WERI-Rb-1 (cell line): ENCODE measurements around the gene HES4.

Experiments
- DNase-seq: peaks from one replicate; pipeline ENCODE4 v3.0.0-alpha.2; 2020
- H3K27ac ChIP-seq: fragments of 250-450 bp; sonication (Bioruptor Pico); 2 replicates; pipeline ENCODE4 v1.5.1; 2020; ENCODE audit warnings: mild to moderate bottlenecking, moderate library complexity
- H3K27me3 ChIP-seq: fragments of 250-450 bp; sonication (Bioruptor Pico); 2 replicates; pipeline ENCODE4 v1.5.1; 2021; ENCODE audit warnings: mild to moderate bottlenecking, low read depth, moderate library complexity; ENCODE audit not compliant: insufficient read depth, severe bottlenecking
- H3K36me3 ChIP-seq: fragments of 250-450 bp; sonication (Bioruptor Pico); 2 replicates; pipeline ENCODE4 v1.5.1; 2020; ENCODE audit warnings: mild to moderate bottlenecking, moderate library complexity
- H3K4me3 ChIP-seq: 2 replicates; pipeline ENCODE4 v1.5.1; 2011; ENCODE audit warnings: low read depth, mild to moderate bottlenecking, control low read depth, low read length
- H3K9me3 ChIP-seq: fragments of 250-450 bp; sonication (Bioruptor Pico); 2 replicates; pipeline ENCODE4 v1.5.1; 2021; ENCODE audit warnings: mild to moderate bottlenecking, moderate library complexity; ENCODE audit not compliant: severe bottlenecking
- CTCF ChIP-seq: IDR thresholded peaks from 2 replicates; pipeline ENCODE4 v1.5.1; 2011; ENCODE audit warnings: low read depth, mild to moderate bottlenecking, control low read depth, inconsistent platforms, low read length

The HES4 gene

GRCh38 chr1:1041092-1041523 lies 41.2 kb upstream of the HES4 start:
- no peak for TF ChIP-seq CTCF
- DNase-seq = no peak
- Histone ChIP-seq H3K27me3 (no peaks in the 10 kb centered on the region), H3K9me3 (peaks cover 3% of the 10 kb centered on the region), H3K4me3 (no peak overlapping the region), H3K36me3 (peaks cover 48% of the 10 kb centered on the region), H3K27ac (no peak overlapping the region)

GRCh38 chr1:1040004-1040991 lies 40.4 kb upstream of the HES4 start:
- Histone ChIP-seq H3K36me3 (peaks cover 49% of the 10 kb centered on the region), H3K27ac (no peak overlapping the region), H3K9me3 (peaks cover 3% of the 10 kb centered on the region), H3K4me3 (no peak overlapping the region), H3K27me3 (no peaks in the 10 kb centered on the region)
- no peak for TF ChIP-seq CTCF
- no peak for DNase-seq

- no peak for DNase-seq
- H3K27ac ChIP-seq = no peak overlapping the region
- no peak for TF ChIP-seq CTCF
- peaks cover 3% of the 10 kb centered on the region for H3K9me3 ChIP-seq
- H3K36me3 ChIP-seq = peaks cover 47% of the 10 kb centered on the region
- H3K27me3 ChIP-seq = no peaks in the 10 kb centered on the region
- H3K4me3 ChIP-seq = no peak overlapping the region
These were observed 39.4 kb upstream of the HES4 start for GRCh38 chr1:1039145-1039910.

- Histone ChIP-seq H3K36me3 (peaks cover 44% of the 10 kb centered on the region), H3K4me3 (no peak overlapping the region), H3K9me3 (peaks cover 3% of the 10 kb centered on the region), H3K27me3 (no peaks in the 10 kb centered on the region), H3K27ac (no peak overlapping the region)
- no peak for TF ChIP-seq CTCF
- DNase-seq = no peak
These were observed 38.8 kb upstream of the HES4 start for GRCh38 chr1:1038694-1039093.

GRCh38 chr1:1037366-1038327 lies 37.8 kb upstream of the HES4 start:
- no peaks in the 10 kb centered on the region for H3K27me3 ChIP-seq
- H3K36me3 ChIP-seq = peaks cover 36% of the 10 kb centered on the region
- no peak for TF ChIP-seq CTCF
- no peak overlapping the region for H3K4me3 ChIP-seq
- DNase-seq = no peak
- H3K9me3 ChIP-seq = peaks cover 3% of the 10 kb centered on the region
- H3K27ac ChIP-seq = no peak overlapping the region
